BJ (cell line): ENCODE data around the gene EID3. TPM values are rescaled to one million over a fixed set of nuclear protein-coding genes. Genes with fewer than 3 reads are reported as not detected.

Experiments used
- CTCF ChIA-PET: fragments of 350-600 bp; formaldehyde crosslinking; extraction: SDS; loops from one replicate; lab custom pipeline; 2021; ENCODE audit warnings: antibody characterized with exemption, inconsistent platforms; lab: Yijun Ruan, JAX
- POLR2A ChIA-PET: fragments of 300-600 bp; sonication (Branson Sonifier 250); formaldehyde crosslinking; extraction: SDS; loops from one replicate; lab custom pipeline; 2021; ENCODE audit warnings: antibody characterized with exemption; lab: Charles Lee
- DNase-seq: peaks from one replicate; pipeline ENCODE4 v3.0.0-alpha.2; 2011; ENCODE audit warnings: low read depth
- H3K27me3 ChIP-seq: 2 replicates; pipeline ENCODE4 v1.6.0; 2011; ENCODE audit warnings: low read length; ENCODE audit not compliant: control insufficient read depth, insufficient read depth
- H3K36me3 ChIP-seq: 2 replicates; pipeline ENCODE4 v1.5.1; 2011; ENCODE audit warnings: low read length; ENCODE audit not compliant: control insufficient read depth, insufficient read depth
- H3K4me3 ChIP-seq: 2 replicates; pipeline ENCODE4 v1.5.1; 2011; ENCODE audit warnings: low read depth, mild to moderate bottlenecking, control low read depth, low read length
- CTCF ChIP-seq: IDR thresholded peaks from 2 replicates; pipeline ENCODE4 v1.5.1; 2011; ENCODE audit warnings: low read depth, mild to moderate bottlenecking, control low read depth, inconsistent platforms, low read length, moderate library complexity; ENCODE audit not compliant: insufficient read depth
- polyA plus RNA-seq: library from polyadenylated mRNA; depleted of rRNA; stranded (reverse); fragments of >200 nt; gene quantifications from 2 replicates; pipeline ENCODE4 v1.2.3, GENCODE V29; 2011; rRNA removed

Gene EID3
- polyA plus RNA-seq, 1 experiment: 2.0 TPM

- no peak for TF ChIP-seq CTCF
- ChIA-PET POLR2A (no interaction called here), CTCF (interaction anchor here (0.6 to 2.7 kb wide), 3 partner anchors 10 to 419 kb away, joined by 3 to 10 read pairs (median 4); no protein-coding TSS in a partner anchor)
- no peak overlapping the region for H3K4me3 ChIP-seq
- DNase-seq: no peak
- peaks cover 26% of the 10 kb centered on the region for H3K36me3 ChIP-seq
- H3K27me3 ChIP-seq: no peaks in the 10 kb centered on the region
Measured at GRCh38 chr12:104351057-104351983, 47.8 kb downstream of the EID3 start.

GRCh38 chr12:104352106-104352713, 48.7 kb downstream of the EID3 start:
- CTCF ChIA-PET: interaction anchor here (0.6 to 2.7 kb wide), 3 partner anchors 11 to 418 kb away, joined by 3 to 10 read pairs (median 4); no protein-coding TSS in a partner anchor
- Histone ChIP-seq H3K36me3 (peaks cover 26% of the 10 kb centered on the region), H3K4me3 (no peak overlapping the region), H3K27me3 (no peaks in the 10 kb centered on the region)
- no peak for DNase-seq
- POLR2A ChIA-PET: no interaction called here
- no peak for TF ChIP-seq CTCF

GRCh38 chr12:104353012-104353981, 49.8 kb downstream of the EID3 start:
- ChIA-PET POLR2A (no interaction called here), CTCF (interaction anchor here (2.7 kb wide), 1 partner anchor 12 kb away, joined by 10 read pairs; no protein-coding TSS in a partner anchor)
- no peak for DNase-seq
- TF ChIP-seq CTCF: no peak
- H3K27me3 ChIP-seq: no peaks in the 10 kb centered on the region
- H3K36me3 ChIP-seq: peaks cover 24% of the 10 kb centered on the region
- no peak overlapping the region for H3K4me3 ChIP-seq

GRCh38 chr12:104354167-104354867, 50.8 kb downstream of the EID3 start:
- DNase-seq: no peak
- POLR2A ChIA-PET: no interaction called here
- H3K4me3 ChIP-seq: no peak overlapping the region
- no peaks in the 10 kb centered on the region for H3K27me3 ChIP-seq
- H3K36me3 ChIP-seq: peaks cover 21% of the 10 kb centered on the region
- CTCF ChIA-PET: no interaction called here
- TF ChIP-seq CTCF: no peak

Other genes starting within 250 kb of the EID3 start
- gene HCFC2, start 239.2 kb upstream of the EID3 start, polyA plus RNA-seq: 10.4 and 19.7 TPM in 2 replicates
- gene NFYB, start 165.5 kb upstream of the EID3 start, polyA plus RNA-seq: 23.3 and 42.0 TPM in 2 replicates
- 744 and 1,028 TPM in 2 replicates for gene TXNRD1, start 88.0 kb upstream of the EID3 start, polyA plus RNA-seq
- gene CHST11, start 153.2 kb downstream of the EID3 start, polyA plus RNA-seq: 5.5 and 7.3 TPM in 2 replicates